Epithelial cell of proximal tubule (primary cell): ENCODE measurements around the gene CDH10. TPM values are rescaled to one million over a fixed set of nuclear protein-coding genes. Genes with fewer than 3 reads are reported as not detected.

ENCODE experiments used
- DNase-seq: peaks from one replicate; pipeline ENCODE4 v3.0.0-alpha.2; 2011; ENCODE audit warnings: low read depth
- H3K4me3 ChIP-seq: 2 replicates; pipeline ENCODE4 v1.5.1; 2011; ENCODE audit warnings: low read depth, mild to moderate bottlenecking, low read length
- CTCF ChIP-seq: conservative IDR thresholded peaks from 2 replicates; pipeline ENCODE4 v1.5.1; 2012; ENCODE audit warnings: low read depth, mild to moderate bottlenecking, low read length
- total RNA-seq: library from RNA; depleted of rRNA; stranded (reverse); fragments of >200 nt; gene quantifications from 2 replicates; pipeline ENCODE4 v1.2.3, GENCODE V29; 2015

Gene CDH10
- total RNA-seq, 1 donor from 2014 or later: 0.58 TPM

GRCh38 chr5:24487368-24488229 lies 157.2 kb downstream of the CDH10 start:
- no peak overlapping the region for H3K4me3 ChIP-seq
- DNase-seq: no peak
- TF ChIP-seq CTCF: no peak

GRCh38 chr5:24480952-24481351 lies 163.8 kb downstream of the CDH10 start:
- no peak overlapping the region for H3K4me3 ChIP-seq
- no peak for DNase-seq
- no peak for TF ChIP-seq CTCF

- no peak overlapping the region for H3K4me3 ChIP-seq
- no peak for DNase-seq
- no peak for TF ChIP-seq CTCF
Observed at GRCh38 chr5:24477958-24478357, 166.8 kb downstream of the CDH10 start.

- no peak overlapping the region for H3K4me3 ChIP-seq
- no peak for TF ChIP-seq CTCF
- DNase-seq: no peak
Observed at GRCh38 chr5:24475101-24475500, 169.7 kb downstream of the CDH10 start.

- TF ChIP-seq CTCF: no peak
- no peak for DNase-seq
Observed at GRCh38 chr5:24474685-24475084, 170.1 kb downstream of the CDH10 start.

GRCh38 chr5:24472518-24472917 lies 172.3 kb downstream of the CDH10 start:
- no peak for TF ChIP-seq CTCF
- DNase-seq: no peak
- no peak overlapping the region for H3K4me3 ChIP-seq

More at GRCh38 chr5:24474685-24475084, 170.1 kb downstream of the CDH10 start:
- no peak overlapping the region for H3K4me3 ChIP-seq

GRCh38 chr5:24444414-24444813 lies 200.4 kb downstream of the CDH10 start:
- DNase-seq: no peak
- no peak for TF ChIP-seq CTCF
- no peak overlapping the region for H3K4me3 ChIP-seq
